Brain pericyte (primary cell): ENCODE results near the gene KCNN4.
A peak's percentile ranks its signal among the peaks of the same experiment; 100 is the strongest.
"Not testable (repeated sequence)": the region's sequence is repeated elsewhere in the genome, so short reads cannot be mapped to it uniquely, and the experiment has no call there.

Experiments
- DNase-seq: peaks from one replicate; pipeline ENCODE4 v3.0.0-alpha.2; 2012; ENCODE audit warnings: low read depth, low spot score

KCNN4 gene

GRCh38 chr19:43780706-43781525 lies at the start of gene KCNN4:
TSS of gene KCNN4 (minus strand) at chr19:43780973. CDS start at chr19:43780861, 112 bp downstream.
- no peak for DNase-seq

DNA sequence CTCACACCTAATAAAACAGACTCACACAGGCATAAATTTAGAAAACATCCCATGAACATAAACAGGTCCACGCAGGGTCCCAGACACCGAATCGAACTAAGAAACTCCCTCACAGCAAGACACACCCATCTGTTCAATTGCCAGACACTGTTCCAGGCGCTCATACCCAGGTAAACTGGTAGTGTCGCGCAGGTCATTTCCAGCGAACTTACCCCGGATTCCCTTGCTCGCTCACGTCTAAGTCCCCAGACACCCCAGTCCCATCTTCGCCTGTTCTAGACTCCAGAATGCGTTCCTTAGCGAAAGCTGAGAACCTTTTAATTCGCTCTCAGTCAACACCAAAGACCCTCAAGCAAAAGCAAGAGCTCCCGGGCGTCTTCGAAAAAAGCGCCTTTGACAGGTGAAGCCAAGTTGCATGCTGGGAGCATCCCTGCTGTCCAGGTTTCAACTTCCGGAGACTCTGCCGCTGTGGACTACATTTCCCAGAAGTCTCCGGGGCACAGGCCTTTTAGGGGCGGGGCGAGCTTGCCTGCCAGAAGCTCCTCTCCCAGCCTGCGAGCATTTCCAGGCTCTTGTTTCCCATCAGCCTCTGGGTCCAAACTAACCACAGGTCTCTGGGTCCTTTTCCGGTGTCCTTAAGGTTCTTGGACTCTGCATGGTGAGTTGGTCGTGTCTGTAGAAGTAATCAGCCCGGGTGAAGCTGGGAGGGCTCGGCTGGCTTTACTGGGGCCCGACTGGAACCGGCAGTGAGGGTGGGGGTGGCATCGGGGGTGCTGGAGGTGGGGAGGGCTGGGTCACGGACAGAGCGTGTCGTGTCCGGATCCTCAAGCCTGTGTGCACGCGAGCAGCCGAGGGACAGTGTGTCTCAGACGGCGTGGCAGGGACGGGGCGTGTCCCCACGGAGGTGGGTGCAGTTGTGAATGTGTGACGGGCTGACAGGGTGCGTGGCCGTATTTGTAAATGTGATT lies 46.3 kb upstream of the KCNN4 start, which contains the start of gene ZNF283:
Gene ZNF283, plus strand, starts transcription at position 535 of the 968 bp plus-strand sequence. CDS start 6,184 bp downstream, outside the sequence.
- DNase-seq = peak; percentile 47

DNA sequence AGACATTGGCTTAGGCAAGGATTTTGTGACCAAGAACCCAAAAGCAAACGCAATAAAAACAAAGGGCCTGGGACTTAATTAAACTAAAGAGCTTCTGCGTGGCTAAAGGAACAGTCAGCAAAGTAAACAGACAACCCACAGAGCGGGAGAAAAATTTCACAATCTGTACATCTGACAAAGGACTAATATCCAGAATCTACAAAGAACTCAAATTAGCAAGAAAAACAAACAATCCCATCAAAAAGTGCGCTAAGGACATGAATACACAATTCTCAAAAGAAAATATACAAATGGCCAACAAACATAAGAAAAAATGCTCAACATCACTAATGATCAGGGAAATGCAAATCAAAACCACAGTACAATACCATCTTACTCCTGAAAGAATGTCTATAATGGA lies 43.8 kb upstream of the KCNN4 start:
- not testable (repeated sequence) for DNase-seq

DNA sequence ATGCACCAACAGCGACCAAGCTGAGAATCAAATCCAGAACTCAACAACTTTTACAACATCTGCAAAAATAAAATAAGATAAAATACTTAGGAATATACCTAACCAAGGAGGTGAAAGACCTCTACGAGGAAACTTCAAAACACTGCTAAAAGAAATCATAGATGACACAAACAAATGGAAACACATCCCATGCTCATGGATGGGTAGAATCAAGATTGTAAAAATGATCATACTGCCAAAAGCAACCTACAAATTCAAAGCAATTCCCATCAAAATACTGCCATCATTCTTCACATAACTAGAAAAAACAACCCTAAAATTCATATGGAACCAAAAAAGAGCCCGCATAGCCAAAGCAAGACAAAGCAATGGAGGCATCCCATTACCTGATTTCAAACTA lies 43.1 kb upstream of the KCNN4 start:
- not testable (repeated sequence) for DNase-seq

DNA sequence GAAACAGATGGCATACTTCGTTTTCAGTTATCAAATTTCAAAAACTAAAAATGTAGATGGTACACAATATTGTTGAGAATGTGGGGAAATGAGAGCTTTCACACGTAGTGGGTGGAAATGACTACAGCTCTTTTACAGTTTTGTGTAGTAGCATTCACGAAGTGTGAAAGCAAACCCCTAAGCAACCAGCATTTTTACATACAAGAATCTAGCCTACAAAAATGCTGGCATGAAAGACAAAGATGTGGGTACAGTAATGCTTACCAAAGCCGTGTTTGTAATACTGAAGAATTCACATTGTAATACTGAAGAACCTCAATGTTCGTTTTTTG lies 40.1 kb upstream of the KCNN4 start:
- no peak for DNase-seq

DNA sequence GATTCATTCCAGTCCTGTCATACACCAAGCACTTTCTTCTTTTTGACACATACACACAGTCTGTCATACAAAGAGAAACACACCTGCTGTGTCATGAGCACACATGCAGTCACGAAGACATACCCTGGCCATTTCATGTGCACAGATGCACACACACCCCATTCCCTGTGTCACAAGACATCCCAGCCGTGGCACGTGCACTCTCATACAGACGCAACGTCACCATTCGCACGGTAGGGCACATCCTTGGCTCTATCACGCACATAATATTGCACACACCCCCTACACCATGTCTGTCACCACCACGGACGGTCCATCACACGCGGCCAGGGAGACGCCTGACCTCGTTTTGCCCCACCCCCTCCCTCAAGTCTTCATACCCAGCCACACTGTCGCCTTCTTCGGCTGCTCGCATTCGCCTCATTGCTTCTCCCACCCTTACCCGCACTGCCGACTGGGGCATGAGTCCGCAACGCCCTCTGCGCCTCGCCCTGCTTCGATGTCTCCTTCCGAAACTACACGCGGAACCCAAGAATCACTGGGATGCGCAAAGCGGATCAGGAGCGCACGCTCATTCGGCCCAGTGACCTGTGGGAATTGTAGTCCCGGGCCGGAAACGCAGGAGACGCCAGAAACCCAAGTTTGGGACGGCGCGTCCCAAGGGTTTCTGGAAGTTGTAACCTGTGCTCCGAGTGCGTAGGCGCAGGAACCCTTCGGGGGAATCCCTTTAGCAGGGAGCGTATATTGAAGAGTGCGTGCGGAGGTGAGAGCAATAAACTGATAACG lies 39.5 kb upstream of the KCNN4 start:
- no peak for DNase-seq

DNA sequence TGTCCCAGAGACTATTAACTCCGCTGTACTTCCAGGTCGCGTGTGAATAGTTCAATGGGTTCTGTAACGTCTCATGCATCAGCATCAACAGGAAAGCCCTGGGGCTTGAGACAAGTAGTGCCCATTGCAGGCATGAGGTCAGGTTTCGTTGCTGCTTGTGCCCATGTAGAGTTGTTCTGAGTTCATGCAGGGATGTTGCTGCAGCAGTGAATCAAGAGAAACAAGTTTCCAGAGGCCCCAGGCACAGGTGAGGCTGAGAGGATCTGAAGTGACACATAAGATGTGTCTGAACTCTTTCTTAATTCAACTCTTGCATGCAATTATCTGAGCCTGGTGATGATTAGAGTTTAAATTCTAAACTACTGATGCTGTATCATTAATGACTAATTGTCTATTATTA lies 37.7 kb upstream of the KCNN4 start:
- no peak for DNase-seq

DNA sequence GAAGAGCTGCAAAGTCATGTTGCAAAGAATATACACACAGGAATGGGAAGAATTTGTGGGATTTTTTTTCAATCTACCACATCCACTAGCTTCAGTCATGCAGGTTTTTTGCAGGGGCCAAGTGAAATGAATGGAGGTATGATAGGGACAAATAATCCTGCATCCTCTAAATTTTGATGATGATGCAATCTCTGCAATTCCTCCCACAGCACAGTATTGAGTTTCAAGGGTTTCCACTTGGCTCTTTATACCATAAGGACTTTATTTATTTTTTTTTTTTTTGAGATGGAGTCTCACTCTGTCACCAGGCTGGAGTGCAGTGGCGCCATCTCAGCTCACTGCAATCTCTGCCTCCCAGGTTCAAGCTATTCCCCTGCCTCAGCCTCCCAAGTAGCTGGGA lies 36.7 kb upstream of the KCNN4 start:
- DNase-seq = not testable (repeated sequence)

DNA sequence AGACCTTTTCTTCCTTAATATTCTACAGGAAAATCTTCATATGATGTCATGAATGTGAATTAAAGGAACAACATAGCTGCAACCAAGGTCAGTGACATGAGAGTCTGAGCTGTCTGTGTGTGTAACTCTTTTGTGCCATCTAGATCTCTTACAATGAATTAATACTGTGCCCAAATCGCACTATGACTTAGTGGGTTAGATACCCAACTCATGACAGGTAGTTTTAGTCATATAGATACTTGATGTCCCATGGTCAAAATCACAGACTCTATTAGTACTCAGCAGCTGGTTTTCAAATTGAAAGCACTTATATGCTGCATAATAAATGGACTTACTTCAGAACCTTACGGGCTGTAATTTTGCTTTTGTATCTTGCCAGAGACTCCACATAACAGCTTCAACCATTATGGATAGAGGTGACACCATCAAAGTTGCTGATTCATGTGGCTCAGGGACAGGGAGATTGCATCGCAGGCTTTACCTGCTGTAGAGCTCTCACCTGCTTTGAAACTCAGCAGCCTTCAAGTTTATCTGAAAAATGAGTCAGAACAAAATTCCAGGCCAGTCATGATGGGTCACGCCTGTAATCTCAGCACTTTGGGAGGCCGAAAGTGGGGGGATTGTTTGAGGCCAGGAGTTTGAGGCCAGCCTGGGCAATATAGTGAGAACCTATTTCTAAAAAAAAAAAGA lies 34.0 kb upstream of the KCNN4 start:
- DNase-seq = no peak

GRCh38 chr19:43812688-43813087 lies 31.9 kb upstream of the KCNN4 start:
- DNase-seq = no peak

GRCh38 chr19:43812259-43812658 lies 31.5 kb upstream of the KCNN4 start:
- DNase-seq = no peak

DNA sequence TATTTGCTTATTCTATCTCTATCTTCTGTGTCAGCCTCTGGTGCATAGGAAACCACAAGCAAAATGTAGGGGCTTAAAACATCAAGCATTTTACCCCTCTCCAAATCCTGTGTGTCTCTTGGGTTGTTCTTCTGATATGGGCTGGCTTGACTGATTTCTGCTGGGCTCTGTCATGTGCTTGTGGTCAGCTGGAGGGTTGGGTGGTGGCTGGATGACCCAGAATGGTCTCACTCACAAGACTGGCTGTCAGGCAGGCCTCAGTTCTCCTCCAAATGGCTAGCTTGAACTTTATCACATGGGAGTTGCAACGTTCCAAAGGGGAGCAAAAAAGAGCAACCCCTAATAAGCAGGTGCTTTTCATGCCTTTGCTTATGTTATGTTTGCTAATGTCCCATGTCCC lies 31.1 kb upstream of the KCNN4 start:
- DNase-seq = no peak

- DNase-seq = peak; percentile 12
Observed at GRCh38 chr19:43809762-43810696, 29.3 kb upstream of the KCNN4 start.

DNA sequence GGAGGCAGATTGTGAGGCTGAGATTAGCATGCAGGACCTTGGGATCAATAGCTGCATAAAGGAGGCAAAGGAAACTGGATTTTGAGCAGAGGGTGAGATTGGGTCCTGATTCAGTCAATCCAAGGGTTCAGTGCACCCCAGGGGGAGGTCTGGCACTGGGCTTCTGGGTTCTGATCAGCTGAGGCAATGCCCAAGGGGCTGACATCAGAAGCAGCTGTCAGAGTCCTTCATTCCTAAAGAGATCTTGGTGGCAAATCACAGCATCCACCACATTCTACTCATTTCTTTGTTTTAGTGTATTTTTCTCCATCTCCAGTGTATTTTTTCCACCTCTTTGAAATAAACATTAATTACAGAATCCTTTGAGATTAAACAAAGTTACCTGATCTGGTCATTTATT lies 26.9 kb upstream of the KCNN4 start:
- DNase-seq = no peak

DNA sequence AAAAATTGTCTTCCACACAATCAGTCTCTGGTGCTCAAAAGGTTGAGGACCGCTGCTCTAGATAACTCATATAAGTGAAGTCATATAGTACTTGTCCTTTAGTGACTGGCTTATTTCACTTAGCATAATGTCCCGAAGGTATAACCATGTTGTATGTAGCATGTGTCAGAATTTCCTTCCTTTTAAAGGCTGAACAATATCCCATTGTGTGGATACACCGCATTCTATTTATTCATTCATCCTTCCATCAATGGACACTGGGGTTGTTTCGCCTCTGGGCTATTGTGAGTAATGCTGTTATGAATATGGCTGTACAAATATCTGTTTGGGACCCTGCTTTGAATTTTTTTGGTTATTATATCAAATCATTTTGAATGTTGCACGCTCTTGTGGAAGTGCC lies 26.1 kb upstream of the KCNN4 start:
- DNase-seq = no peak

- not testable (repeated sequence) for DNase-seq
Observed at GRCh38 chr19:43806401-43806800, 25.6 kb upstream of the KCNN4 start.

DNA sequence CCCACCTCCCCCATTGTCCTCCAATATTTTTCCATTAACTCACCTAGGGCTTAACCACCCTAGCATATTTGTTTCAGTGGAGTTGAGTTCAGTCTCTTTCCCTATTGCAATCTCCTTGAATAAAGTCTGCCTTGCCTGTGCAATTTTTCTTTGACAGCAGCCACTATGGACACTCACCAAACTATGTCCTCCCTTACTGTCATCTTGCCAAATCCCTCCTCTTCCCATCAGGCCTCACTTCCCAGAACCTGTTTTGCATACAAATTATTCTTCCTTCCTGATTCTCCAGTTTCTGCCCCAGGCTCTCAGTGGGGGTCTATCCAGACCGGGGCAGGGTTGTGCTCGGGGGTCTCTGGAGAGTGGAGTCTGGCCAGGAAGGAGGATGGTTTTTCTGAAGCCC lies 23.7 kb upstream of the KCNN4 start:
- DNase-seq = no peak

DNA sequence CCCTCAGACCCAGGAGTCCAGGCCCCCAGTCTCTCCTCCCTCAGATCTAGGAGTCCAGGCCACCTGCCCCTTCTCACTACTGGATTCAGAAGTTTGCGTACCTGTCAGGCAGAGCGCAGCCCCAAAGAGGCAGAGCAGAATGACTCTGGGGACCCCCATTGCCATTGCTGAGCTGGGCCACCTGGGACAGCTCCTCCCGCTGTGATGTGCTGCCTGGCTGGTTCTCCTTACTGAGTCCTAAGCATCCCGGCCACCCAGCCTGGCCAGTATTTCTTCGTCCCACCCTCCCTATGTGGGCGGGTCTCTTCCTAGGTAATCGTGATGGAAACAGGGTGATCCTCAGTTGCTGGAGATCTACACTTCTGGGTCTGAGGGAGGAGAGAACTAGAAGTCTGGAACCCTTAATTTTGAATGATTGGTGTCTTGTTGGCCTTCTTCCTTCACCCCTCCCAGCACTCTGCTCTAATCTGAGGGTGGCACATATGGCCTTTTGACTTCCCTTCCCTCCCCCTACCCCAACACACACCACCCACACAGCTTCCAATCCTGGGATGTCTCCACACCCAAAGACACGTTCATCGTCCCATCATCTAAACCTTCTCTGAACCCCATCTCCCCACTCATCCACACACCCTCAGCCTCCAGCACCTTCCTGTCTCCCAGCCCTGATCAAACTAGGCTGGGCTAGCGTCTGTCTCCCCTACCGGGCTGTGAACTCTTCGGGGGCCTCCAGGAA lies 21.6 kb upstream of the KCNN4 start, which contains the start of gene LYPD5:
Gene LYPD5, minus strand, starts transcription at position 232 of the 736 bp plus-strand sequence. Its CDS starts 67 bp downstream, at position 165.
- no peak for DNase-seq

DNA sequence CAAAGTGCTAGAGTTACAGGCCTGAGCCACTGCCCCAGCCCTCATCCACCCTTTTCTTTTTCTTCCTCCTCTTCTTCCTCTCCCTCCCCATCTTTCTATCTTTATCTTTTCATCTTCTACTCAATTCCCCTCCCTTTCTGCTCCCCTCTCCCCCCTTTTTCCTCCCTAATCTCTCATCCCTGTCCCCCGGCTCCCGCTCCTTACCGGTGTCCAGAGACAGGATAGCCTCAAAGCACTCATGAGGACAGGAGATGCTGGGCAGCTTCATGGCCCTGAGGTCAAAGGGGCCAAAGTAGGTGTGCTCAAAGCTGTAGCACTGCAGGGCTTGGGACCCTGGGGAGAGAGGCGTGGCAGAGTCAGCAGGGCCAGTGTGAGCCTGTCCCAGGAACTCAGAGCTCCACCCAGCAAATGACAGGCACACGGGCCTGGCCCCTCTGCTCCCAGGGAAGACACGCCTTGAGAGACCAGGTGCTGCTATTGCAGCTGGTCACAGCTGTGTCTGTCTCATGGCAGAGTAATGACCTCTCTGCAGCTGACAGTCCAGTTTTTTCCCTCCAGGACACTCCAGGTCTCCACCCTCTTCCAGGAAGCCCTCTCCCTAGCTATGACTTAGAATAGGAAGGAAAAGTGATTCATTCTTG lies 18.8 kb upstream of the KCNN4 start:
- no peak for DNase-seq
